Upper lobe of left lung (tissue), 4 donors: ENCODE measurements around the gene KRT81.

Experiments used
- POLR2A ChIP-seq, 4 donors: fragments of 450-650 bp; IDR thresholded peaks; one replicate each; pipeline ENCODE4 v1.5.1; 2016 to 2017; ENCODE audit warnings: antibody characterized with exemption in 4 of 4, mild to moderate bottlenecking in 2 of 4
- TF ChIP-seq, protein P1 (sequence below), 6 experiments: fragments of 450-650 bp in 4 of 6; fragments of 200-600 bp in 2 of 6; sonication (generic) in 2 of 6; IDR thresholded peaks; one replicate each; pipeline ENCODE4 v1.5.1; 2016 to 2019; ENCODE audit warnings: antibody characterized with exemption in 6 of 6

DNA sequence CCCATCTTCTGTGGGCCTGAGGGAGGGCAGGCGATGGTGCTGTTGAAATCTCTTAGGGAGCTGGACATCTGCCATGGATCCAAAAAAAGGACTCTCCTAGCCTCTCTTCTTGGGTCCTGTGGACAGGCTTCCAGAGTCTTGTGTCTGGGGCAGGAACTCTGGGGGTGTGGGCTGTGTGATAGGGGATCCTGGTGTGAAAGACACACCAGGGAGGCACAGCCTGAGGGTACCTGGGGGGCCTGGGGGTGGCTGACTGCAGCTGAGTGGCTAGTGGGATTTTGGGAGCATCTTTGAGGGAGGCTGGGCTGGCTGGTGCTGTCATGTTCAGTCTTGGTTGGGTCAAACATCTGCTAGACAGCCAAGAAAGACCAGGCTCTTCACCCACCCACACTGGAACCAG lies 31.7 kb upstream of the KRT81 start:
- TF ChIP-seq, protein P1, sequence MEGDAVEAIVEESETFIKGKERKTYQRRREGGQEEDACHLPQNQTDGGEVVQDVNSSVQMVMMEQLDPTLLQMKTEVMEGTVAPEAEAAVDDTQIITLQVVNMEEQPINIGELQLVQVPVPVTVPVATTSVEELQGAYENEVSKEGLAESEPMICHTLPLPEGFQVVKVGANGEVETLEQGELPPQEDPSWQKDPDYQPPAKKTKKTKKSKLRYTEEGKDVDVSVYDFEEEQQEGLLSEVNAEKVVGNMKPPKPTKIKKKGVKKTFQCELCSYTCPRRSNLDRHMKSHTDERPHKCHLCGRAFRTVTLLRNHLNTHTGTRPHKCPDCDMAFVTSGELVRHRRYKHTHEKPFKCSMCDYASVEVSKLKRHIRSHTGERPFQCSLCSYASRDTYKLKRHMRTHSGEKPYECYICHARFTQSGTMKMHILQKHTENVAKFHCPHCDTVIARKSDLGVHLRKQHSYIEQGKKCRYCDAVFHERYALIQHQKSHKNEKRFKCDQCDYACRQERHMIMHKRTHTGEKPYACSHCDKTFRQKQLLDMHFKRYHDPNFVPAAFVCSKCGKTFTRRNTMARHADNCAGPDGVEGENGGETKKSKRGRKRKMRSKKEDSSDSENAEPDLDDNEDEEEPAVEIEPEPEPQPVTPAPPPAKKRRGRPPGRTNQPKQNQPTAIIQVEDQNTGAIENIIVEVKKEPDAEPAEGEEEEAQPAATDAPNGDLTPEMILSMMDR (IDR thresholded peaks at IDR 0.05), result no peak
- TF ChIP-seq POLR2A (IDR thresholded peaks at IDR 0.05), result no peak
